ENCODE results near the gene C3orf22.

DNA sequence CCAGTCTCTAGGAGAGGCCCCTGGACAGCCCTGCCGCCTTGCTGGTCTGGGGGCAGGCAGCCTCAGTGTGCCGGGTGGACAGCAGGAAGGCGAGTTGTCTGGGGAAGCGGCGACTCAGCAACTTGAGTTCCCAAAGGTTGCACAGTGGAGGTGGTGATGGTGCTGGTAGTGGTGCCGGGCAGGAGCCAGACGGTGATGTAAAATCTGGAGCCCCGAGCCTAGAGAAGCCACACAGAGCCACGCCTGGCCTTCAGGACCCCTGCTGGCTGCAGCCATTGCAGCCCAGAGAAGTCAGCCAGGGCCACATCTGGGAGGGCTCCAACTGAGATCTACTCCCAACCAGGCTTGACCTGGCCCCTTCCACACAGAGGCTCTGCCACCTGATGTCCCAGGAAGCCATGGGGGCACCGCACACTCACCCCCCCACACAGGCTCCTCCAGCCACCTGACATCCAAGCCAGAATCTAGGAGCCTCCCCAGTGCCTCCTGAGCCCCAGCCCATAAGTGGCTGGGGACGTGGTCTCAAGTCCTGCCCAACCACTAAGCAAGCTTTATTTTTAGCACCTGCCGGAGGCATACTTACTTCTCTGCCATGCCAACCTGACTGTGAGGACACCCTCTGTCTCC lies 8.8 kb downstream of the C3orf22 start:
- TF ChIP-seq, protein P1, sequence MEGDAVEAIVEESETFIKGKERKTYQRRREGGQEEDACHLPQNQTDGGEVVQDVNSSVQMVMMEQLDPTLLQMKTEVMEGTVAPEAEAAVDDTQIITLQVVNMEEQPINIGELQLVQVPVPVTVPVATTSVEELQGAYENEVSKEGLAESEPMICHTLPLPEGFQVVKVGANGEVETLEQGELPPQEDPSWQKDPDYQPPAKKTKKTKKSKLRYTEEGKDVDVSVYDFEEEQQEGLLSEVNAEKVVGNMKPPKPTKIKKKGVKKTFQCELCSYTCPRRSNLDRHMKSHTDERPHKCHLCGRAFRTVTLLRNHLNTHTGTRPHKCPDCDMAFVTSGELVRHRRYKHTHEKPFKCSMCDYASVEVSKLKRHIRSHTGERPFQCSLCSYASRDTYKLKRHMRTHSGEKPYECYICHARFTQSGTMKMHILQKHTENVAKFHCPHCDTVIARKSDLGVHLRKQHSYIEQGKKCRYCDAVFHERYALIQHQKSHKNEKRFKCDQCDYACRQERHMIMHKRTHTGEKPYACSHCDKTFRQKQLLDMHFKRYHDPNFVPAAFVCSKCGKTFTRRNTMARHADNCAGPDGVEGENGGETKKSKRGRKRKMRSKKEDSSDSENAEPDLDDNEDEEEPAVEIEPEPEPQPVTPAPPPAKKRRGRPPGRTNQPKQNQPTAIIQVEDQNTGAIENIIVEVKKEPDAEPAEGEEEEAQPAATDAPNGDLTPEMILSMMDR (IDR thresholded peaks at IDR 0.05; ENCODE audit: low read depth, low read length) = no peak
- TF ChIP-seq EZH2phosphoT487 (IDR thresholded peaks at IDR 0.05; ENCODE audit: low read depth) = no peak
